ENCODE measurements around the gene PRKAG3. TPM values are rescaled to one million over a fixed set of nuclear protein-coding genes. Genes with fewer than 3 reads are reported as not detected.

Gene PRKAG3
- total and polyA plus RNA-seq, 2 experiments from 2014 or later: not detected

DNA sequence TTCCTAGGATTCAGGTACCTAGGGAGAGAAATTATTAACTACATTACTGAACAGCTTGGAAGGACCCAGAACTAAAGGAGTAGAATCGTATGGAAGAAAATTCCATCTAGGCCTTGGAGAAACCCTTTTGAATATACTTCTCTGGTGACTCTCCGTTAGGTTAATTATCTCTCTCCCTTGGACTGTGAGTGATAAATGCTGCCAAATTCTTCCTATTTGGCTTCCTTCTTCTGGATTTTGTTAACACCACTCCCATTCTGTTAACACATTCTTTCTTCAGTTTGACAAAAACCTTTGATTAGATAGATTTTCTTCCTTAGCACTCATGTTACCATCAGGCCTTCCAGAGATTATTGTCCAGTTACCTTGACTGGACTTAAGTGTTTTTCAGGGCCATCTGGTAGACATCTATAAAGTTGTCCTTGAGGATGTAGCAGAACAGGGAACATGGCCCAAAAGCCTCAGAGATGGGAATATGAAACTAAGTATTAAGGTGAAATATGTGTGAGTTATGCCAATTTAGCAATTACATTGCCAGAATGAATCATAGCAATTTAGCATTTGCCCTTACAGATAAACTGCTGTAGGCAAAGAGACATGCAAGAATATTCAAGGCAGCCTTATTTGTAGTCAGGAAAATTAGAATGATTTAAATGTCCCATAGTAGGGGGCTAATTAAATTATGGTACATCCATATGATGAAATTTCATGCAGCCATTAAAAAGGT, 42.9 kb downstream of the PRKAG3 start (continued):
- TF ChIP-seq, protein P1, sequence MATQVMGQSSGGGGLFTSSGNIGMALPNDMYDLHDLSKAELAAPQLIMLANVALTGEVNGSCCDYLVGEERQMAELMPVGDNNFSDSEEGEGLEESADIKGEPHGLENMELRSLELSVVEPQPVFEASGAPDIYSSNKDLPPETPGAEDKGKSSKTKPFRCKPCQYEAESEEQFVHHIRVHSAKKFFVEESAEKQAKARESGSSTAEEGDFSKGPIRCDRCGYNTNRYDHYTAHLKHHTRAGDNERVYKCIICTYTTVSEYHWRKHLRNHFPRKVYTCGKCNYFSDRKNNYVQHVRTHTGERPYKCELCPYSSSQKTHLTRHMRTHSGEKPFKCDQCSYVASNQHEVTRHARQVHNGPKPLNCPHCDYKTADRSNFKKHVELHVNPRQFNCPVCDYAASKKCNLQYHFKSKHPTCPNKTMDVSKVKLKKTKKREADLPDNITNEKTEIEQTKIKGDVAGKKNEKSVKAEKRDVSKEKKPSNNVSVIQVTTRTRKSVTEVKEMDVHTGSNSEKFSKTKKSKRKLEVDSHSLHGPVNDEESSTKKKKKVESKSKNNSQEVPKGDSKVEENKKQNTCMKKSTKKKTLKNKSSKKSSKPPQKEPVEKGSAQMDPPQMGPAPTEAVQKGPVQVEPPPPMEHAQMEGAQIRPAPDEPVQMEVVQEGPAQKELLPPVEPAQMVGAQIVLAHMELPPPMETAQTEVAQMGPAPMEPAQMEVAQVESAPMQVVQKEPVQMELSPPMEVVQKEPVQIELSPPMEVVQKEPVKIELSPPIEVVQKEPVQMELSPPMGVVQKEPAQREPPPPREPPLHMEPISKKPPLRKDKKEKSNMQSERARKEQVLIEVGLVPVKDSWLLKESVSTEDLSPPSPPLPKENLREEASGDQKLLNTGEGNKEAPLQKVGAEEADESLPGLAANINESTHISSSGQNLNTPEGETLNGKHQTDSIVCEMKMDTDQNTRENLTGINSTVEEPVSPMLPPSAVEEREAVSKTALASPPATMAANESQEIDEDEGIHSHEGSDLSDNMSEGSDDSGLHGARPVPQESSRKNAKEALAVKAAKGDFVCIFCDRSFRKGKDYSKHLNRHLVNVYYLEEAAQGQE (IDR thresholded peaks at IDR 0.05; ENCODE audit: unreplicated experiment): no peak
- TF ChIP-seq POLR2AphosphoS5 (IDR thresholded peaks at IDR 0.05; ENCODE audit: low read depth) (no peak), ZNF114 (CRISPR knock-in tag; IDR thresholded peaks at IDR 0.05) (no peak), CREB1 (CRISPR knock-in tag; IDR thresholded peaks at IDR 0.05; ENCODE audit: low read depth) (no peak), ZNF331 (CRISPR knock-in tag; IDR thresholded peaks at IDR 0.05; ENCODE audit: low read depth) (no peak), JUNB (IDR thresholded peaks at IDR 0.05; ENCODE audit: unreplicated experiment) (no peak)
- TF ChIP-seq, protein P2, sequence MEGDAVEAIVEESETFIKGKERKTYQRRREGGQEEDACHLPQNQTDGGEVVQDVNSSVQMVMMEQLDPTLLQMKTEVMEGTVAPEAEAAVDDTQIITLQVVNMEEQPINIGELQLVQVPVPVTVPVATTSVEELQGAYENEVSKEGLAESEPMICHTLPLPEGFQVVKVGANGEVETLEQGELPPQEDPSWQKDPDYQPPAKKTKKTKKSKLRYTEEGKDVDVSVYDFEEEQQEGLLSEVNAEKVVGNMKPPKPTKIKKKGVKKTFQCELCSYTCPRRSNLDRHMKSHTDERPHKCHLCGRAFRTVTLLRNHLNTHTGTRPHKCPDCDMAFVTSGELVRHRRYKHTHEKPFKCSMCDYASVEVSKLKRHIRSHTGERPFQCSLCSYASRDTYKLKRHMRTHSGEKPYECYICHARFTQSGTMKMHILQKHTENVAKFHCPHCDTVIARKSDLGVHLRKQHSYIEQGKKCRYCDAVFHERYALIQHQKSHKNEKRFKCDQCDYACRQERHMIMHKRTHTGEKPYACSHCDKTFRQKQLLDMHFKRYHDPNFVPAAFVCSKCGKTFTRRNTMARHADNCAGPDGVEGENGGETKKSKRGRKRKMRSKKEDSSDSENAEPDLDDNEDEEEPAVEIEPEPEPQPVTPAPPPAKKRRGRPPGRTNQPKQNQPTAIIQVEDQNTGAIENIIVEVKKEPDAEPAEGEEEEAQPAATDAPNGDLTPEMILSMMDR (conservative IDR thresholded peaks at IDR 0.05; ENCODE audit: low read depth in 2 of 2): no peak
- TF ChIP-seq, protein P3, sequence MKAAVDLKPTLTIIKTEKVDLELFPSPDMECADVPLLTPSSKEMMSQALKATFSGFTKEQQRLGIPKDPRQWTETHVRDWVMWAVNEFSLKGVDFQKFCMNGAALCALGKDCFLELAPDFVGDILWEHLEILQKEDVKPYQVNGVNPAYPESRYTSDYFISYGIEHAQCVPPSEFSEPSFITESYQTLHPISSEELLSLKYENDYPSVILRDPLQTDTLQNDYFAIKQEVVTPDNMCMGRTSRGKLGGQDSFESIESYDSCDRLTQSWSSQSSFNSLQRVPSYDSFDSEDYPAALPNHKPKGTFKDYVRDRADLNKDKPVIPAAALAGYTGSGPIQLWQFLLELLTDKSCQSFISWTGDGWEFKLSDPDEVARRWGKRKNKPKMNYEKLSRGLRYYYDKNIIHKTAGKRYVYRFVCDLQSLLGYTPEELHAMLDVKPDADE (IDR thresholded peaks at IDR 0.05): no peak

DNA sequence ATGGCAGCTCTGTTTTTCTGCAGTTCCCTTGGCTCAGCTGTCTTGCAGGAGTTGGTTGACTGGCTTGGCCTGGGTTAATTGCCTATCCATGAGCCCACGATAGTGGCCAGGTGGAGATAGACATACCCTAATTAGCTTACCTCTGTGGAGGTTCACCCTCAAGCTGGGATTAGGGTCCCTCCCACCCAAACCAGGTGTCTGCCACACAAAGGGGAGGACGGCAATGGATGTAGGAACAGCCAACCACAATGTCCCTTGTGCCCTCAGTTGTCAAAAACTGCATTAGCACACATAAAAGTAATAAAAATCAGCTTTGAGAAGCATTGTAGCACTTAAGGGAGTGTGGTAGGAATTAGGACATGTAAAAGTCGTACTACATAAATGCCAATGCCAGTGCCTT, 45.5 kb downstream of the PRKAG3 start:
- no peaks in the 10 kb centered on the region for H3K4me1 ChIP-seq (ENCODE audit: insufficient read depth)
- H3K27ac Mint-ChIP-seq: no peak overlapping the region
- H3K4me3 Mint-ChIP-seq: no peak overlapping the region
- H3K79me2 ChIP-seq (replicated peaks; ENCODE audit: insufficient read depth): no peaks in the 10 kb centered on the region
- no peak overlapping the region for H3K4me2 ChIP-seq
- peaks cover 10% of the 10 kb centered on the region for H3K4me1 Mint-ChIP-seq
- peaks cover 5% of the 10 kb centered on the region for H4K20me1 ChIP-seq (replicated peaks; ENCODE audit: insufficient read depth)
- no peak overlapping the region for H2AFZ ChIP-seq
- H3K4me3 ChIP-seq: no peak overlapping the region
- no peaks in the 10 kb centered on the region; the same call in 2 of the 3 replicates for H3K9me3 Mint-ChIP-seq
- H3F3A ChIP-seq (replicated peaks; ENCODE audit: low read depth): 0 out of 2 replicates have a peak, but pooled peaks cover 3% of the 10 kb centered on the region
- peaks cover 40% of the 10 kb centered on the region for H3K27me3 ChIP-seq (ENCODE audit: insufficient read depth)
- H3K36me3 ChIP-seq (ENCODE audit: insufficient read depth): no peaks in the 10 kb centered on the region
- H3K36me3 Mint-ChIP-seq (ENCODE audit: low read depth): no peaks in the 10 kb centered on the region
- H3K27me3 Mint-ChIP-seq (ENCODE audit: insufficient read depth, low read depth, poor library complexity): peaks cover 25% of the 10 kb centered on the region
- H3K9me2 ChIP-seq (ENCODE audit: insufficient read depth): no peaks in the 10 kb centered on the region
- H3K27ac ChIP-seq (ENCODE audit: low read depth): no peak overlapping the region
- no peak for ATAC-seq
- DNase-seq (ENCODE audit: low spot score): no peak
- TF ChIP-seq EZH2phosphoT487 (IDR thresholded peaks at IDR 0.05; ENCODE audit: unreplicated experiment): no peak
- TF ChIP-seq ZNF114 (CRISPR knock-in tag; IDR thresholded peaks at IDR 0.05): no peak
- no peak for TF ChIP-seq JUNB (IDR thresholded peaks at IDR 0.05; ENCODE audit: unreplicated experiment)
- TF ChIP-seq, protein P3 (IDR thresholded peaks at IDR 0.05): no peak
- no peak for TF ChIP-seq EZH2 (IDR thresholded peaks at IDR 0.05; ENCODE audit: low read depth, unreplicated experiment)
- TF ChIP-seq STAT1 (IDR thresholded peaks at IDR 0.05; ENCODE audit: unreplicated experiment): no peak
- TF ChIP-seq CREB1 (CRISPR knock-in tag; IDR thresholded peaks at IDR 0.05; ENCODE audit: low read depth): no peak
- TF ChIP-seq, protein P1 (IDR thresholded peaks at IDR 0.05; ENCODE audit: unreplicated experiment): no peak
- TF ChIP-seq POLR2AphosphoS5 (IDR thresholded peaks at IDR 0.05; ENCODE audit: low read depth): no peak
- TF ChIP-seq NANOG (IDR thresholded peaks at IDR 0.05; ENCODE audit: borderline replicate concordance): no peak
